H9 (cell line): ENCODE results near the gene SLC34A1. TPM values are rescaled to one million over a fixed set of nuclear protein-coding genes. Genes with fewer than 3 reads are reported as not detected.

Source experiments
- DNase-seq: peaks from one replicate; pipeline ENCODE4 v3.0.0-alpha.2; 2017
- H2AFZ ChIP-seq: one replicate; pipeline ENCODE4 v1.6.1; 2013; ENCODE audit warnings: mild to moderate bottlenecking, low read length, control low read depth, moderate library complexity
- H2AK5ac ChIP-seq: 2 replicates; pipeline ENCODE4 v1.6.1; 2013; ENCODE audit warnings: low read length, control low read depth, mixed read lengths; ENCODE audit not compliant: insufficient read length
- H2BK120ac ChIP-seq: one replicate; pipeline ENCODE4 v1.6.1; 2013; ENCODE audit warnings: low read depth, mild to moderate bottlenecking, low read length, control low read depth, inconsistent platforms; ENCODE audit not compliant: poor library complexity, severe bottlenecking
- H2BK12ac ChIP-seq: 2 replicates; pipeline ENCODE4 v1.6.1; 2013; ENCODE audit warnings: low read length, control low read depth, mixed read lengths, low read depth; ENCODE audit not compliant: insufficient read length
- H2BK15ac ChIP-seq: 2 replicates; pipeline ENCODE4 v1.6.1; 2013; ENCODE audit warnings: low read depth, low read length, control low read depth
- H2BK20ac ChIP-seq: one replicate; pipeline ENCODE4 v1.6.1; 2013; ENCODE audit warnings: low read depth, mild to moderate bottlenecking, low read length, control low read depth, inconsistent platforms; ENCODE audit not compliant: poor library complexity, severe bottlenecking
- H2BK5ac ChIP-seq: 2 replicates; pipeline ENCODE4 v1.6.1; 2013; ENCODE audit warnings: low read length, control low read depth, mixed read lengths; ENCODE audit not compliant: insufficient read length
- H3K14ac ChIP-seq: 2 replicates; pipeline ENCODE4 v1.6.1; 2013; ENCODE audit warnings: low read length, control low read depth; ENCODE audit not compliant: insufficient read depth
- H3K18ac ChIP-seq: 2 replicates; pipeline ENCODE4 v1.6.1; 2013; ENCODE audit warnings: low read depth, mild to moderate bottlenecking, mixed read lengths, low read length, control low read depth; ENCODE audit not compliant: insufficient read length
- H3K23ac ChIP-seq: 2 replicates; pipeline ENCODE4 v1.6.1; 2013; ENCODE audit warnings: low read length, control low read depth, mixed read lengths, low read depth; ENCODE audit not compliant: insufficient read length
- H3K23me2 ChIP-seq: 2 replicates; pipeline ENCODE4 v1.6.1; 2013; ENCODE audit warnings: low read depth, mild to moderate bottlenecking, mixed read lengths, low read length, control low read depth; ENCODE audit not compliant: insufficient read length, poor library complexity, severe bottlenecking
- H3K27ac ChIP-seq: 2 replicates; pipeline ENCODE4 v1.5.1; 2013; ENCODE audit warnings: low read length, control low read depth, mixed read lengths, low read depth; ENCODE audit not compliant: insufficient read length
- H3K27me3 ChIP-seq: 2 replicates; pipeline ENCODE4 v1.6.1; 2013; ENCODE audit warnings: low read length, control low read depth, inconsistent platforms; ENCODE audit not compliant: insufficient read depth
- H3K4ac ChIP-seq: 2 replicates; pipeline ENCODE4 v1.6.1; 2013; ENCODE audit warnings: low read depth, mild to moderate bottlenecking, control low read depth, inconsistent platforms, low read length, moderate library complexity
- H3K4me1 ChIP-seq: 2 replicates; pipeline ENCODE4 v1.6.1; 2013; ENCODE audit warnings: low read length, control low read depth, inconsistent platforms; ENCODE audit not compliant: insufficient read depth
- H3K4me2 ChIP-seq: 2 replicates; pipeline ENCODE4 v1.6.1; 2013; ENCODE audit warnings: low read length, control low read depth, mixed read lengths; ENCODE audit not compliant: insufficient read length, insufficient read depth
- H3K56ac ChIP-seq: 2 replicates; pipeline ENCODE4 v1.6.1; 2013; ENCODE audit warnings: low read depth, mild to moderate bottlenecking, mixed read lengths, low read length, control low read depth; ENCODE audit not compliant: insufficient read length
- H3K79me1 ChIP-seq: 2 replicates; pipeline ENCODE4 v1.6.1; 2013; ENCODE audit warnings: low read depth, mild to moderate bottlenecking, moderate library complexity, low read length, control low read depth, inconsistent platforms; ENCODE audit not compliant: insufficient read depth, poor library complexity, severe bottlenecking
- H3K79me2 ChIP-seq: 2 replicates; pipeline ENCODE4 v1.6.1; 2013; ENCODE audit warnings: low read length, control low read depth, inconsistent platforms; ENCODE audit not compliant: insufficient read depth
- H3K9ac ChIP-seq: 2 replicates; pipeline ENCODE4 v1.6.1; 2013; ENCODE audit warnings: low read length, control low read depth, mixed read lengths; ENCODE audit not compliant: insufficient read length; ENCODE audit errors: extremely low read depth
- H3K9me3 ChIP-seq: one replicate; pipeline ENCODE4 v1.6.1; 2013; ENCODE audit warnings: low read depth, low read length, inconsistent platforms; ENCODE audit not compliant: control insufficient read depth
- H3T11ph ChIP-seq: one replicate; pipeline ENCODE4 v1.6.1; 2013; ENCODE audit warnings: mild to moderate bottlenecking, low read length, control low read depth, inconsistent platforms
- H4K20me1 ChIP-seq: one replicate; pipeline ENCODE4 v1.6.1; 2013; ENCODE audit not compliant: control insufficient read depth, insufficient read length, insufficient read depth
- H4K5ac ChIP-seq: 2 replicates; pipeline ENCODE4 v1.6.1; 2013; ENCODE audit warnings: low read depth, mild to moderate bottlenecking, mixed read lengths, low read length, control low read depth; ENCODE audit not compliant: insufficient read length
- H4K8ac ChIP-seq: replicated peaks from 2 replicates; pipeline ENCODE4 v1.6.1; 2013; ENCODE audit warnings: low read length, control low read depth, mixed read lengths, low read depth; ENCODE audit not compliant: insufficient read length
- H4K91ac ChIP-seq: 2 replicates; pipeline ENCODE4 v1.6.1; 2013; ENCODE audit warnings: low read depth, mild to moderate bottlenecking, moderate library complexity, mixed read lengths, low read length, control low read depth; ENCODE audit not compliant: insufficient read length
- H3K27ac Mint-ChIP-seq, 3 experiments: 2 replicates in 2 of 3; 3 replicates in 1 of 3; pipeline ENCODE4 v1.8.0; 2020 to 2021; ENCODE audit warnings: mixed read lengths in 3 of 3, mild to moderate bottlenecking in 1 of 3, moderate library complexity in 1 of 3
- H3K27me3 Mint-ChIP-seq: 2 replicates; pipeline ENCODE4 v1.8.0; 2021; ENCODE audit warnings: low read depth, mild to moderate bottlenecking, moderate library complexity, mixed read lengths
- H3K36me3 Mint-ChIP-seq, 3 experiments: 2 replicates in 2 of 3; 3 replicates in 1 of 3; pipeline ENCODE4 v1.8.0; 2020 to 2021; ENCODE audit warnings: low read depth in 3 of 3, mixed read lengths in 3 of 3; ENCODE audit not compliant: insufficient read depth in 1 of 3
- H3K4me1 Mint-ChIP-seq, 2 experiments: 2 replicates each; pipeline ENCODE4 v1.8.0; 2020; ENCODE audit warnings: mixed read lengths in 2 of 2
- H3K4me3 Mint-ChIP-seq, 2 experiments: 2 replicates in 1 of 2; 3 replicates in 1 of 2; pipeline ENCODE4 v1.8.0; 2020 to 2021; ENCODE audit warnings: mild to moderate bottlenecking in 2 of 2, mixed read lengths in 2 of 2, moderate library complexity in 1 of 2
- H3K9me3 Mint-ChIP-seq, 2 experiments: 2 replicates in 1 of 2; 3 replicates in 1 of 2; pipeline ENCODE4 v1.8.0; 2020; ENCODE audit warnings: mild to moderate bottlenecking in 2 of 2, mixed read lengths in 2 of 2, moderate library complexity in 1 of 2
- WGBS: extraction: QIAGEN DNeasy Blood & Tissue Kit; methylation state at CpG from one replicate; pipeline ENCODE4 v1.1.7; 2013; ENCODE audit warnings: missing lambda C conversion rate, low lambda C conversion rate, mixed read lengths; ENCODE audit not compliant: insufficient read length; ENCODE audit errors: extremely low coverage; 5-methylcytosine and 5-hydroxymethylcytosine counted together
- total RNA-seq: library from RNA; stranded (reverse); gene quantifications from 2 replicates; pipeline ENCODE4 v1.2.1, GENCODE V29; 2021
- TF ChIP-seq, protein P1 (sequence below): fragments of 200-600 bp; sonication (generic); conservative IDR thresholded peaks from 3 replicates; pipeline ENCODE4 v1.8.0; 2021; ENCODE audit warnings: antibody characterized with exemption, mild to moderate bottlenecking

SLC34A1 gene
- total RNA-seq, 1 experiment from 2014 or later, result not detected

DNA sequence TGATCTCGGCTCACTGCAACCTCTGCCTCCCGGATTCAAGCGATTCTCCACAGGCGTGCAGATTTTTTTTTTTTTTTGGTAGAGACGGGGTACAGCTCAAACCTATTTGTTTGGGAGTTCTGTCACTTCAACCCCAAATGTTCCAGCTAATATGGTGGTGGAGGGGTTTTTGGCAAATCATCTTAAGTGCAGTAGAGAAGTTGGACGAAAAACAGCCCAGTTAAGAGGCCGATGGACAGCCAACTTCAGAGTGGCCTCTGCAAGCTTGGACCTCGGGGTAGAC lies 61.6 kb downstream of the SLC34A1 start:
- Histone ChIP-seq H3K9ac (peak overlapping the region; percentile 47), H3K4me1 (no peaks in the 10 kb centered on the region; the same call in 1 of the 2 replicates), H3K23me2 (peaks cover 7% of the 10 kb centered on the region), H2BK12ac (no peak overlapping the region), H2BK5ac (no peak overlapping the region), H3K4ac (no peak overlapping the region), H2BK15ac (no peak overlapping the region), H3K23ac (no peak overlapping the region), H3K27me3 (no peaks in the 10 kb centered on the region; the same call in 1 of the 2 replicates), H3K18ac (no peak overlapping the region), H2BK120ac (no peak overlapping the region), H4K8ac (no peak overlapping the region), H4K20me1 (no peaks in the 10 kb centered on the region), H3K9me3 (no peaks in the 10 kb centered on the region), H4K91ac (no peak overlapping the region), H3T11ph (no peak overlapping the region), H4K5ac (no peak overlapping the region), H3K4me2 (peak overlapping the region; percentile 73), H3K79me1 (no peaks in the 10 kb centered on the region), H3K56ac (no peak overlapping the region), H3K27ac (no peak overlapping the region), H2AFZ (no peak overlapping the region), H3K14ac (peak overlapping the region; percentile 6; the same call in 1 of the 2 replicates), H3K79me2 (no peaks in the 10 kb centered on the region), H2AK5ac (no peak overlapping the region), H2BK20ac (no peak overlapping the region)
- no peak for DNase-seq
- Mint-ChIP-seq H3K4me3 (peak overlapping the region; percentile 59 to 79), H3K27me3 (peaks cover 31% of the 10 kb centered on the region), H3K9me3 (no peaks in the 10 kb centered on the region), H3K27ac (peak overlapping the region in 1 of 3 experiments; percentile 36; a peak in 2 of 7 replicates), H3K4me1 (peaks cover 40 to 46% of the 10 kb centered on the region in 2 experiments), H3K36me3 (peaks cover 3 to 13% (median 8%) of the 10 kb centered on the region in 3 experiments)
- TF ChIP-seq, protein P1, sequence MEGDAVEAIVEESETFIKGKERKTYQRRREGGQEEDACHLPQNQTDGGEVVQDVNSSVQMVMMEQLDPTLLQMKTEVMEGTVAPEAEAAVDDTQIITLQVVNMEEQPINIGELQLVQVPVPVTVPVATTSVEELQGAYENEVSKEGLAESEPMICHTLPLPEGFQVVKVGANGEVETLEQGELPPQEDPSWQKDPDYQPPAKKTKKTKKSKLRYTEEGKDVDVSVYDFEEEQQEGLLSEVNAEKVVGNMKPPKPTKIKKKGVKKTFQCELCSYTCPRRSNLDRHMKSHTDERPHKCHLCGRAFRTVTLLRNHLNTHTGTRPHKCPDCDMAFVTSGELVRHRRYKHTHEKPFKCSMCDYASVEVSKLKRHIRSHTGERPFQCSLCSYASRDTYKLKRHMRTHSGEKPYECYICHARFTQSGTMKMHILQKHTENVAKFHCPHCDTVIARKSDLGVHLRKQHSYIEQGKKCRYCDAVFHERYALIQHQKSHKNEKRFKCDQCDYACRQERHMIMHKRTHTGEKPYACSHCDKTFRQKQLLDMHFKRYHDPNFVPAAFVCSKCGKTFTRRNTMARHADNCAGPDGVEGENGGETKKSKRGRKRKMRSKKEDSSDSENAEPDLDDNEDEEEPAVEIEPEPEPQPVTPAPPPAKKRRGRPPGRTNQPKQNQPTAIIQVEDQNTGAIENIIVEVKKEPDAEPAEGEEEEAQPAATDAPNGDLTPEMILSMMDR, result no peak
- WGBS, result no CpG with 5 or more reads among the region's 8 CpGs
